Measurements from ENCODE around the gene C1QL1.

DNA sequence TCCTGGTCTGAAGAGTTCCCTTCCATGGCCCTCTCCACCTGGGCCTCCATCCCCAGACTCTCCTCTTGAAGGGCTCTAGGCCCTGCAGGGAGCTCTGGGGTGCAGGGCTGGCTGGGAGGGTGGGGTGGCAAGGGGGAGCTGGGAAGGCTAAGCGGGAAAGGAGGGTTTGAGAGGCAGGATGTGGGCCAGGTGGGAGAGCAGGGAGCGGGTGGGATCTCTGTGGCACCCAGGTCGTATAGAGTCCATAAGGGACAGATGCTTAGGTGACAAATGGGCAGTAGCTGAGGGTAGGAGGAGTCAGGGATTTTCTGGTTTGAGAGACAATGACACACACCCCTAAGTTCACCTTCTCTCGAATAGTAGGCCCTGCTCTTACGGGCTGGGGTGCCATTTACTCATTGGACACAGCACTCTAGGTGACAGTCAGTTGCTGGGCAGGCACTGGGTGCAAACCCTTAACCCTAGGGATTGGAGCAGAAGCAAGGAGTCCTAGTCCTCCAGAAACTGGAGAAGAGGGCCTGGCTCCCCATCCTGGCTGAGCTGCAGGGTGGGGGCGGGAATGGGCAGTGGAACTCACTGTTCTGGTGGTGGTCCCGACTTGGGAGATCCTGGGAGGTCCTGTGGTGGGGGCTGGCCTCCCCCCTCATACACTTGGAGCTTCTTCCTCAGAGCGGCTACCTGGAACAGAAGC lies 35.9 kb downstream of the C1QL1 start:
- no peak for TF ChIP-seq POLR2AphosphoS5 (IDR thresholded peaks at IDR 0.05; ENCODE audit: low read depth, low read length)
- TF ChIP-seq, protein P1, sequence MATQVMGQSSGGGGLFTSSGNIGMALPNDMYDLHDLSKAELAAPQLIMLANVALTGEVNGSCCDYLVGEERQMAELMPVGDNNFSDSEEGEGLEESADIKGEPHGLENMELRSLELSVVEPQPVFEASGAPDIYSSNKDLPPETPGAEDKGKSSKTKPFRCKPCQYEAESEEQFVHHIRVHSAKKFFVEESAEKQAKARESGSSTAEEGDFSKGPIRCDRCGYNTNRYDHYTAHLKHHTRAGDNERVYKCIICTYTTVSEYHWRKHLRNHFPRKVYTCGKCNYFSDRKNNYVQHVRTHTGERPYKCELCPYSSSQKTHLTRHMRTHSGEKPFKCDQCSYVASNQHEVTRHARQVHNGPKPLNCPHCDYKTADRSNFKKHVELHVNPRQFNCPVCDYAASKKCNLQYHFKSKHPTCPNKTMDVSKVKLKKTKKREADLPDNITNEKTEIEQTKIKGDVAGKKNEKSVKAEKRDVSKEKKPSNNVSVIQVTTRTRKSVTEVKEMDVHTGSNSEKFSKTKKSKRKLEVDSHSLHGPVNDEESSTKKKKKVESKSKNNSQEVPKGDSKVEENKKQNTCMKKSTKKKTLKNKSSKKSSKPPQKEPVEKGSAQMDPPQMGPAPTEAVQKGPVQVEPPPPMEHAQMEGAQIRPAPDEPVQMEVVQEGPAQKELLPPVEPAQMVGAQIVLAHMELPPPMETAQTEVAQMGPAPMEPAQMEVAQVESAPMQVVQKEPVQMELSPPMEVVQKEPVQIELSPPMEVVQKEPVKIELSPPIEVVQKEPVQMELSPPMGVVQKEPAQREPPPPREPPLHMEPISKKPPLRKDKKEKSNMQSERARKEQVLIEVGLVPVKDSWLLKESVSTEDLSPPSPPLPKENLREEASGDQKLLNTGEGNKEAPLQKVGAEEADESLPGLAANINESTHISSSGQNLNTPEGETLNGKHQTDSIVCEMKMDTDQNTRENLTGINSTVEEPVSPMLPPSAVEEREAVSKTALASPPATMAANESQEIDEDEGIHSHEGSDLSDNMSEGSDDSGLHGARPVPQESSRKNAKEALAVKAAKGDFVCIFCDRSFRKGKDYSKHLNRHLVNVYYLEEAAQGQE (IDR thresholded peaks at IDR 0.05; ENCODE audit: insufficient read depth in 1 of 2, low read depth in 2 of 2, low read length in 2 of 2), result no peak

Data from PFSK-1 (cell line).